H9 (cell line): Measurements from ENCODE around the gene PTPRR. TPM values are rescaled to one million over a fixed set of nuclear protein-coding genes. Genes with fewer than 3 reads are reported as not detected.

Experiments used
- DNase-seq: peaks from one replicate; pipeline ENCODE4 v3.0.0-alpha.2; 2017
- H2AFZ ChIP-seq: one replicate; pipeline ENCODE4 v1.6.1; 2013; ENCODE audit warnings: mild to moderate bottlenecking, low read length, control low read depth, moderate library complexity
- H2AK5ac ChIP-seq: 2 replicates; pipeline ENCODE4 v1.6.1; 2013; ENCODE audit warnings: low read length, control low read depth, mixed read lengths; ENCODE audit not compliant: insufficient read length
- H2BK120ac ChIP-seq: one replicate; pipeline ENCODE4 v1.6.1; 2013; ENCODE audit warnings: low read depth, mild to moderate bottlenecking, low read length, control low read depth, inconsistent platforms; ENCODE audit not compliant: poor library complexity, severe bottlenecking
- H2BK12ac ChIP-seq: 2 replicates; pipeline ENCODE4 v1.6.1; 2013; ENCODE audit warnings: low read length, control low read depth, mixed read lengths, low read depth; ENCODE audit not compliant: insufficient read length
- H2BK15ac ChIP-seq: 2 replicates; pipeline ENCODE4 v1.6.1; 2013; ENCODE audit warnings: low read depth, low read length, control low read depth
- H2BK20ac ChIP-seq: one replicate; pipeline ENCODE4 v1.6.1; 2013; ENCODE audit warnings: low read depth, mild to moderate bottlenecking, low read length, control low read depth, inconsistent platforms; ENCODE audit not compliant: poor library complexity, severe bottlenecking
- H2BK5ac ChIP-seq: 2 replicates; pipeline ENCODE4 v1.6.1; 2013; ENCODE audit warnings: low read length, control low read depth, mixed read lengths; ENCODE audit not compliant: insufficient read length
- H3K14ac ChIP-seq: 2 replicates; pipeline ENCODE4 v1.6.1; 2013; ENCODE audit warnings: low read length, control low read depth; ENCODE audit not compliant: insufficient read depth
- H3K18ac ChIP-seq: 2 replicates; pipeline ENCODE4 v1.6.1; 2013; ENCODE audit warnings: low read depth, mild to moderate bottlenecking, mixed read lengths, low read length, control low read depth; ENCODE audit not compliant: insufficient read length
- H3K23ac ChIP-seq: 2 replicates; pipeline ENCODE4 v1.6.1; 2013; ENCODE audit warnings: low read length, control low read depth, mixed read lengths, low read depth; ENCODE audit not compliant: insufficient read length
- H3K23me2 ChIP-seq: 2 replicates; pipeline ENCODE4 v1.6.1; 2013; ENCODE audit warnings: low read depth, mild to moderate bottlenecking, mixed read lengths, low read length, control low read depth; ENCODE audit not compliant: insufficient read length, poor library complexity, severe bottlenecking
- H3K27ac ChIP-seq: 2 replicates; pipeline ENCODE4 v1.5.1; 2013; ENCODE audit warnings: low read length, control low read depth, mixed read lengths, low read depth; ENCODE audit not compliant: insufficient read length
- H3K27me3 ChIP-seq: 2 replicates; pipeline ENCODE4 v1.6.1; 2013; ENCODE audit warnings: low read length, control low read depth, inconsistent platforms; ENCODE audit not compliant: insufficient read depth
- H3K4ac ChIP-seq: 2 replicates; pipeline ENCODE4 v1.6.1; 2013; ENCODE audit warnings: low read depth, mild to moderate bottlenecking, control low read depth, inconsistent platforms, low read length, moderate library complexity
- H3K4me1 ChIP-seq: 2 replicates; pipeline ENCODE4 v1.6.1; 2013; ENCODE audit warnings: low read length, control low read depth, inconsistent platforms; ENCODE audit not compliant: insufficient read depth
- H3K4me2 ChIP-seq: 2 replicates; pipeline ENCODE4 v1.6.1; 2013; ENCODE audit warnings: low read length, control low read depth, mixed read lengths; ENCODE audit not compliant: insufficient read length, insufficient read depth
- H3K56ac ChIP-seq: 2 replicates; pipeline ENCODE4 v1.6.1; 2013; ENCODE audit warnings: low read depth, mild to moderate bottlenecking, mixed read lengths, low read length, control low read depth; ENCODE audit not compliant: insufficient read length
- H3K79me1 ChIP-seq: 2 replicates; pipeline ENCODE4 v1.6.1; 2013; ENCODE audit warnings: low read depth, mild to moderate bottlenecking, moderate library complexity, low read length, control low read depth, inconsistent platforms; ENCODE audit not compliant: insufficient read depth, poor library complexity, severe bottlenecking
- H3K79me2 ChIP-seq: 2 replicates; pipeline ENCODE4 v1.6.1; 2013; ENCODE audit warnings: low read length, control low read depth, inconsistent platforms; ENCODE audit not compliant: insufficient read depth
- H3K9ac ChIP-seq: 2 replicates; pipeline ENCODE4 v1.6.1; 2013; ENCODE audit warnings: low read length, control low read depth, mixed read lengths; ENCODE audit not compliant: insufficient read length; ENCODE audit errors: extremely low read depth
- H3K9me3 ChIP-seq: one replicate; pipeline ENCODE4 v1.6.1; 2013; ENCODE audit warnings: low read depth, low read length, inconsistent platforms; ENCODE audit not compliant: control insufficient read depth
- H3T11ph ChIP-seq: one replicate; pipeline ENCODE4 v1.6.1; 2013; ENCODE audit warnings: mild to moderate bottlenecking, low read length, control low read depth, inconsistent platforms
- H4K20me1 ChIP-seq: one replicate; pipeline ENCODE4 v1.6.1; 2013; ENCODE audit not compliant: control insufficient read depth, insufficient read length, insufficient read depth
- H4K5ac ChIP-seq: 2 replicates; pipeline ENCODE4 v1.6.1; 2013; ENCODE audit warnings: low read depth, mild to moderate bottlenecking, mixed read lengths, low read length, control low read depth; ENCODE audit not compliant: insufficient read length
- H4K8ac ChIP-seq: replicated peaks from 2 replicates; pipeline ENCODE4 v1.6.1; 2013; ENCODE audit warnings: low read length, control low read depth, mixed read lengths, low read depth; ENCODE audit not compliant: insufficient read length
- H4K91ac ChIP-seq: 2 replicates; pipeline ENCODE4 v1.6.1; 2013; ENCODE audit warnings: low read depth, mild to moderate bottlenecking, moderate library complexity, mixed read lengths, low read length, control low read depth; ENCODE audit not compliant: insufficient read length
- H3K27ac Mint-ChIP-seq, 3 experiments: 2 replicates in 2 of 3; 3 replicates in 1 of 3; pipeline ENCODE4 v1.8.0; 2020 to 2021; ENCODE audit warnings: mixed read lengths in 3 of 3, mild to moderate bottlenecking in 1 of 3, moderate library complexity in 1 of 3
- H3K27me3 Mint-ChIP-seq: 2 replicates; pipeline ENCODE4 v1.8.0; 2021; ENCODE audit warnings: low read depth, mild to moderate bottlenecking, moderate library complexity, mixed read lengths
- H3K36me3 Mint-ChIP-seq, 3 experiments: 2 replicates in 2 of 3; 3 replicates in 1 of 3; pipeline ENCODE4 v1.8.0; 2020 to 2021; ENCODE audit warnings: low read depth in 3 of 3, mixed read lengths in 3 of 3; ENCODE audit not compliant: insufficient read depth in 1 of 3
- H3K4me1 Mint-ChIP-seq, 2 experiments: 2 replicates each; pipeline ENCODE4 v1.8.0; 2020; ENCODE audit warnings: mixed read lengths in 2 of 2
- H3K4me3 Mint-ChIP-seq, 2 experiments: 2 replicates in 1 of 2; 3 replicates in 1 of 2; pipeline ENCODE4 v1.8.0; 2020 to 2021; ENCODE audit warnings: mild to moderate bottlenecking in 2 of 2, mixed read lengths in 2 of 2, moderate library complexity in 1 of 2
- H3K9me3 Mint-ChIP-seq, 2 experiments: 2 replicates in 1 of 2; 3 replicates in 1 of 2; pipeline ENCODE4 v1.8.0; 2020; ENCODE audit warnings: mild to moderate bottlenecking in 2 of 2, mixed read lengths in 2 of 2, moderate library complexity in 1 of 2
- WGBS: extraction: QIAGEN DNeasy Blood & Tissue Kit; methylation state at CpG from one replicate; pipeline ENCODE4 v1.1.7; 2013; ENCODE audit warnings: missing lambda C conversion rate, low lambda C conversion rate, mixed read lengths; ENCODE audit not compliant: insufficient read length; ENCODE audit errors: extremely low coverage; 5-methylcytosine and 5-hydroxymethylcytosine counted together
- total RNA-seq: library from RNA; stranded (reverse); gene quantifications from 2 replicates; pipeline ENCODE4 v1.2.1, GENCODE V29; 2021
- TF ChIP-seq, protein P1 (sequence below): fragments of 200-600 bp; sonication (generic); conservative IDR thresholded peaks from 3 replicates; pipeline ENCODE4 v1.8.0; 2021; ENCODE audit warnings: antibody characterized with exemption, mild to moderate bottlenecking

PTPRR gene
- total RNA-seq, 1 experiment from 2014 or later, result 0.22 TPM

DNA sequence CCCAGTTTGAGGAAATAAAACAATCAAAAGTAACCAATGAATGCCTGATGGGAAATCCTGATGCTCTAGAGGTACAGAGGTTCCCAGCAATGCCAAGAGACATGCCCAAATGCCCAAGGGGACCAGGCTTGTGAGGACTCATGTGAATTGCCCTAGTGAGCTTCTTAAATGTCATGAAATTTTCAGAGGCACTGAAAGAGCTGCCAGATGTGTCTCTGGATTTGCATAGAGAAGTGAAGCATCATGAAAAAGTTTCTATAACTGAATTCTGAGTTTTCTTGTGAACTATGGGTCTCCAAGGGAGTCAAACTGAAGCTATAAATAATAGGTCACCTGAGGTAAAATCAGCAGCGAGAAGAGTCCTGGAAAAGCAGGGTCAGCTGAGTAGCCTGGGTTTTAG, 9.9 kb downstream of the PTPRR start:
- H3K56ac ChIP-seq, result no peak overlapping the region
- no peaks in the 10 kb centered on the region for H3K27me3 ChIP-seq
- no peak overlapping the region for H3K14ac ChIP-seq
- no peaks in the 10 kb centered on the region for H3K23me2 ChIP-seq
- H2BK12ac ChIP-seq, result no peak overlapping the region
- TF ChIP-seq, protein P1, sequence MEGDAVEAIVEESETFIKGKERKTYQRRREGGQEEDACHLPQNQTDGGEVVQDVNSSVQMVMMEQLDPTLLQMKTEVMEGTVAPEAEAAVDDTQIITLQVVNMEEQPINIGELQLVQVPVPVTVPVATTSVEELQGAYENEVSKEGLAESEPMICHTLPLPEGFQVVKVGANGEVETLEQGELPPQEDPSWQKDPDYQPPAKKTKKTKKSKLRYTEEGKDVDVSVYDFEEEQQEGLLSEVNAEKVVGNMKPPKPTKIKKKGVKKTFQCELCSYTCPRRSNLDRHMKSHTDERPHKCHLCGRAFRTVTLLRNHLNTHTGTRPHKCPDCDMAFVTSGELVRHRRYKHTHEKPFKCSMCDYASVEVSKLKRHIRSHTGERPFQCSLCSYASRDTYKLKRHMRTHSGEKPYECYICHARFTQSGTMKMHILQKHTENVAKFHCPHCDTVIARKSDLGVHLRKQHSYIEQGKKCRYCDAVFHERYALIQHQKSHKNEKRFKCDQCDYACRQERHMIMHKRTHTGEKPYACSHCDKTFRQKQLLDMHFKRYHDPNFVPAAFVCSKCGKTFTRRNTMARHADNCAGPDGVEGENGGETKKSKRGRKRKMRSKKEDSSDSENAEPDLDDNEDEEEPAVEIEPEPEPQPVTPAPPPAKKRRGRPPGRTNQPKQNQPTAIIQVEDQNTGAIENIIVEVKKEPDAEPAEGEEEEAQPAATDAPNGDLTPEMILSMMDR, result no peak
- no peak overlapping the region for H2AFZ ChIP-seq
- H3K79me2 ChIP-seq, result no peaks in the 10 kb centered on the region
- Mint-ChIP-seq H3K4me3 (no peak overlapping the region), H3K4me1 (peaks cover 8 to 11% of the 10 kb centered on the region in 2 experiments), H3K36me3 (0 out of 7 replicates have a peak, but pooled peaks cover 0 to 1% (median 0%) of the 10 kb centered on the region in 3 experiments), H3K27ac (no peak overlapping the region), H3K9me3 (no peaks in the 10 kb centered on the region), H3K27me3 (no peaks in the 10 kb centered on the region; the same call in 1 of the 2 replicates)
- no peak overlapping the region for H4K8ac ChIP-seq
- H2AK5ac ChIP-seq, result no peak overlapping the region
- no peaks in the 10 kb centered on the region for H4K20me1 ChIP-seq
- no peak overlapping the region for H3T11ph ChIP-seq
- no peak overlapping the region for H3K23ac ChIP-seq
- H3K9me3 ChIP-seq, result no peaks in the 10 kb centered on the region
- H3K4ac ChIP-seq, result no peak overlapping the region
- H2BK5ac ChIP-seq, result no peak overlapping the region
- H2BK120ac ChIP-seq, result no peak overlapping the region
- H2BK15ac ChIP-seq, result no peak overlapping the region
- no peak overlapping the region for H3K9ac ChIP-seq
- H3K4me1 ChIP-seq, result 0 out of 2 replicates have a peak, but pooled peaks cover 2% of the 10 kb centered on the region
- H3K79me1 ChIP-seq, result no peaks in the 10 kb centered on the region
- H4K91ac ChIP-seq, result no peak overlapping the region
- no peak overlapping the region for H4K5ac ChIP-seq
- no peak overlapping the region for H2BK20ac ChIP-seq
- no peak for DNase-seq
- H3K27ac ChIP-seq, result no peak overlapping the region
- H3K4me2 ChIP-seq, result no peak overlapping the region
- no peak overlapping the region for H3K18ac ChIP-seq
- no CpG with 5 or more reads among the region's 1 CpG for WGBS
